Measurements from ENCODE around the gene ADGRL1.

DNA sequence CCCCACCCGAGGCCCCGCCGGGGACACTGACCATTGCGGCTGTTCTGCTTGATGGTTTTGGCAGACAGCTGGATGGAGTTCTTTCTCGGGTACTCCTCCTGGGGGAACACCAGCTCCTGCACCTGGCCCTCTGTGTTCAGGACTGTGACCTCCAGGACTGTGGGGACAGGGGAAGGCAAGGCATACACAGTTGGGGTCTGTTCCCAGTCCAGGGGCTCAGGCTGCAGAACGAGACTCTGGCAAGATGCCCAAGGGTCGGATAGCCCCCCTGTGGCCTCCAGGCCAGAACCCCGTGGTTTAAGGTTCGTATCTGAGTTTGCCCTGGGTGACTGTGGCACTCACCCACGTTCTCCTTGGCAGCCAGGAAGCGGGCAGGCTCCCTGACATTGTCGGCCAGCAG is 46.9 kb downstream of the ADGRL1 start:
- TF ChIP-seq, protein P1, sequence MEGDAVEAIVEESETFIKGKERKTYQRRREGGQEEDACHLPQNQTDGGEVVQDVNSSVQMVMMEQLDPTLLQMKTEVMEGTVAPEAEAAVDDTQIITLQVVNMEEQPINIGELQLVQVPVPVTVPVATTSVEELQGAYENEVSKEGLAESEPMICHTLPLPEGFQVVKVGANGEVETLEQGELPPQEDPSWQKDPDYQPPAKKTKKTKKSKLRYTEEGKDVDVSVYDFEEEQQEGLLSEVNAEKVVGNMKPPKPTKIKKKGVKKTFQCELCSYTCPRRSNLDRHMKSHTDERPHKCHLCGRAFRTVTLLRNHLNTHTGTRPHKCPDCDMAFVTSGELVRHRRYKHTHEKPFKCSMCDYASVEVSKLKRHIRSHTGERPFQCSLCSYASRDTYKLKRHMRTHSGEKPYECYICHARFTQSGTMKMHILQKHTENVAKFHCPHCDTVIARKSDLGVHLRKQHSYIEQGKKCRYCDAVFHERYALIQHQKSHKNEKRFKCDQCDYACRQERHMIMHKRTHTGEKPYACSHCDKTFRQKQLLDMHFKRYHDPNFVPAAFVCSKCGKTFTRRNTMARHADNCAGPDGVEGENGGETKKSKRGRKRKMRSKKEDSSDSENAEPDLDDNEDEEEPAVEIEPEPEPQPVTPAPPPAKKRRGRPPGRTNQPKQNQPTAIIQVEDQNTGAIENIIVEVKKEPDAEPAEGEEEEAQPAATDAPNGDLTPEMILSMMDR (IDR thresholded peaks at IDR 0.05): no peak
- TF ChIP-seq EZH2 (IDR thresholded peaks at IDR 0.05; ENCODE audit: borderline replicate concordance, insufficient read depth, low read depth, low read length, poor library complexity, severe bottlenecking): no peak

All from B cell (primary cell).